Activated T-cell treated with anti-CD3 and anti-CD28 coated beads, Interleukin-2, amount 50 U/mL, for 72 hours (primary cell): ENCODE results near the gene TBC1D17. TPM values are rescaled to one million over a fixed set of nuclear protein-coding genes. Genes with fewer than 3 reads are reported as not detected.

ENCODE experiments used
- ATAC-seq, 2 donors: fragments of 150-1000 bp; cut with Tn5 transposase; replicated peaks in 1 of 2; 2 replicates each; pipeline ENCODE4 v1.10.0; 2021; ENCODE audit warnings: moderate library complexity in 2 of 2, mild to moderate bottlenecking in 1 of 2
- DNase-seq, 2 donors: peaks; one replicate each; pipeline ENCODE4 v3.0.0; 2021 to 2022; ENCODE audit warnings: mixed read lengths in 1 of 2
- H3K27ac Mint-ChIP-seq: one replicate; pipeline ENCODE4 v1.8.0; 2022; ENCODE audit warnings: mild to moderate bottlenecking, moderate library complexity, mixed read lengths
- H3K27me3 Mint-ChIP-seq: one replicate; pipeline ENCODE4 v1.8.0; 2022; ENCODE audit warnings: low read depth, mixed read lengths
- H3K36me3 Mint-ChIP-seq, 2 donors: one replicate each; pipeline ENCODE4 v1.8.0; 2022; ENCODE audit warnings: mixed read lengths in 2 of 2, mild to moderate bottlenecking in 1 of 2; ENCODE audit not compliant: insufficient read depth in 2 of 2
- H3K4me1 Mint-ChIP-seq: one replicate; pipeline ENCODE4 v1.8.0; 2022; ENCODE audit warnings: low read depth, mixed read lengths
- H3K4me3 Mint-ChIP-seq, 2 donors: one replicate each; pipeline ENCODE4 v1.8.0; 2022; ENCODE audit warnings: mild to moderate bottlenecking in 2 of 2, mixed read lengths in 2 of 2, moderate library complexity in 2 of 2
- H3K9me3 Mint-ChIP-seq, 2 donors: one replicate each; pipeline ENCODE4 v1.8.0; 2022; ENCODE audit warnings: mixed read lengths in 2 of 2
- total RNA-seq, 2 donors: library from RNA; stranded (reverse); gene quantifications; one replicate each; pipeline ENCODE4 v1.2.3, GENCODE V29; 2022

Gene TBC1D17
- total RNA-seq, 2 donors from 2014 or later: 47.9 to 53.9 TPM

DNA sequence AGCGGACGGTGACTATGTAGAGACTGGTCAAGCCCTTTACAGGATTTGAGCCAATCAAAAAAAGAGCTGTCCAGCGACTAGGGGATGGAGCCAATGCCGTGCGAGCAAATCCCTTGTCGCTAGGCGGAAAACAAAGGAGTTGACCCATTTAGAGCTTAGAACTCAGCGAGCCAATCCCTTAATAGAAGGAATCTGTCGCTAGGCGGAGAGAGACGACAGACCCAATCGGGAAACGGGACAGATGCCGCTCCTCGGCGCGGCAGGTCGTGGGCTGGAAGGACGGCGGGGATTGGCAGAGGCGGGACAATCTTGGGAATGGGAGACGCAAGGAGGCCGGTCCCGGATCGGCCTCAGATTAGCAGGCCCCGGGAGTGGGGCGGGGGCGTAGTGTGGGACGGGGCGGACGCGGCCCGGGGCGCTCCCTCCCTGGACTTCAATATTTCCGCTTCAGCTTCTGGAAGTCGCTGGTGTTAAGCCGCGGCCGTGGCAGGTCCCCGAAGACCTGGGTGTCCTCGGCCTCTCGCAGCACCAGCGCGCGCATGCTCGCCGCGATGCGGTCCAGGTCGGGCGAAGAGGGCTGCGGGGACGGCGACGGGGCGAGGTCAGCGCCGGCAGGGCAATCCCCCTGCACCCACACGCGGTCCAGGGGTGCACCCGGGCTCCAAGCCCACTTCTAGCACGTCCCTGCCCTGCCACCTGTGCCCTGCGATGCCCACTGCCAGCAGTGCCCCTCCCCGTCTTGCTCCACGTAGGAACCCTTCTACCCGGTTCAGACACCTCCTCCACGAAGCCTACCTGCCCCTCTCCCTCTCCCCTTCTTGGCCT lies 7.8 kb upstream of the TBC1D17 start:
- Mint-ChIP-seq H3K9me3 (no peaks in the 10 kb centered on the region), H3K4me1 (peaks cover 42% of the 10 kb centered on the region), H3K36me3 (peaks cover 2 to 10% of the 10 kb centered on the region in 2 donors), H3K27me3 (no peaks in the 10 kb centered on the region), H3K4me3 (no peak overlapping the region), H3K27ac (peak overlapping the region; percentile 77)
- ATAC-seq (peak; percentile 78 to 81), DNase-seq (peak; percentile 90 to 92)

DNA sequence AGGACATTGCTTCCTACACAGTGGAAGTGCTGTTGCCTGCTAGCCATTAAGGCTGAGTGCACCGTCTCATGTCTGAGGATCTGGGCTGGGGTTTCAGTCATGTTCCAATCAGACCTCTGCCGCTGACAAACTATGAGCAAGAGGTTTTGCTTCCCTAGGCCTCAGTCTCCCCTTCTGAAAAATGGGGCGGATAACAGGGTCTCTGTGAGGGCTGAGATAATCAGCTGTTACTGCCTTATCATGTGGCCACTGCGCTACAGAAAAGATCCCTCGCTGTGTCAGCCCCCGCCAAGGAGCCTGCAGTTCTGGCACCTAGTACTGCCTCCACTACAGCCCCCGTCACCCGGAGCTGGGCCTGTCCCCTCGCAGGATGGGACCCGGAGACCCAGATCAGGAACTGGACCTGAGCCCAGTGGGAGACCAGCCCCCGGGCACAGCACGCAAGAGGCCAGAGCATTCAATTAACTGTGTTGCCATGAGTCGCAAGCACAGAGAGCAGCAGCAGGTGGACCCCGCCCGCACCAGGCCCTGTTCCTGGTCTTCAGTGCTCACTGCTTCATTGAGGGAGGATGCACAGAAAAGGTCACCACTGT lies 7.1 kb upstream of the TBC1D17 start:
- Mint-ChIP-seq H3K4me1 (peaks cover 42% of the 10 kb centered on the region), H3K27ac (peak overlapping the region; percentile 77), H3K27me3 (no peaks in the 10 kb centered on the region), H3K4me3 (no peak overlapping the region), H3K36me3 (peaks cover 1 to 10% of the 10 kb centered on the region in 2 donors), H3K9me3 (no peaks in the 10 kb centered on the region)
- no peak for ATAC-seq
- DNase-seq: no peak

DNA sequence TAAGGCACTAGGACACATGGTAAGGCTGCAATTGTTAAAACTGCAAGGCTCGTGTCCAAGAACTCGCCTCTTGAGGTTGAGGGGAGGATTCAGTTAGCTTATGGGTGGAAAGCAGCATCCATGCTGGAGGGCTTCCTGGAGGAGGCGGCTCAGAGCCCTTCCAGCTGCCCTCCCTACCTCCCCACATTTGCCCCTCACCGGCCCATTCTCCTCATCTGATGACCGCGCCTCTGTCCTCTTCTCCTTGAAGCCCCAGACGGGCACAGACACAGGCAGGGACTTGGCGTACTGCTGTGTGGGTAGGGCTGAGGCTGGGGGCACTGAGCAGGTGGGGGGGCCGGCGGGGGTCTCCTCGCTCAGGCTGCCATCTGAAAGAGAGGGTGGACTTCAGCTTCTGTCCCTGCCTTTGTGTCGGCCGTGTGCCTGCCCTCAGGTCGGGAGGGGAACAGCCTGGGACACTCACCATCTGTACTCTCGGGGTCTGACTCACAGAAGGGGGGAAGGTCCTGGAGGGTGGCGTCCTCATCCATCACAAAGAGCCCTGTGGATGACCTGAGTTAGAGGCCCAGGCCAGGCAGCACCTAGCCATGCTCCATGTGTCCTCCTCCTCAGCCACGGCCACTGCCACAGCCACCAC lies 6.0 kb upstream of the TBC1D17 start:
- DNase-seq: no peak
- Mint-ChIP-seq H3K27ac (no peak overlapping the region), H3K4me1 (peaks cover 37% of the 10 kb centered on the region), H3K36me3 (peaks cover 1 to 7% of the 10 kb centered on the region in 2 donors), H3K4me3 (peak overlapping the region; percentile 3 to 12), H3K27me3 (no peaks in the 10 kb centered on the region), H3K9me3 (no peaks in the 10 kb centered on the region)
- ATAC-seq: no peak

DNA sequence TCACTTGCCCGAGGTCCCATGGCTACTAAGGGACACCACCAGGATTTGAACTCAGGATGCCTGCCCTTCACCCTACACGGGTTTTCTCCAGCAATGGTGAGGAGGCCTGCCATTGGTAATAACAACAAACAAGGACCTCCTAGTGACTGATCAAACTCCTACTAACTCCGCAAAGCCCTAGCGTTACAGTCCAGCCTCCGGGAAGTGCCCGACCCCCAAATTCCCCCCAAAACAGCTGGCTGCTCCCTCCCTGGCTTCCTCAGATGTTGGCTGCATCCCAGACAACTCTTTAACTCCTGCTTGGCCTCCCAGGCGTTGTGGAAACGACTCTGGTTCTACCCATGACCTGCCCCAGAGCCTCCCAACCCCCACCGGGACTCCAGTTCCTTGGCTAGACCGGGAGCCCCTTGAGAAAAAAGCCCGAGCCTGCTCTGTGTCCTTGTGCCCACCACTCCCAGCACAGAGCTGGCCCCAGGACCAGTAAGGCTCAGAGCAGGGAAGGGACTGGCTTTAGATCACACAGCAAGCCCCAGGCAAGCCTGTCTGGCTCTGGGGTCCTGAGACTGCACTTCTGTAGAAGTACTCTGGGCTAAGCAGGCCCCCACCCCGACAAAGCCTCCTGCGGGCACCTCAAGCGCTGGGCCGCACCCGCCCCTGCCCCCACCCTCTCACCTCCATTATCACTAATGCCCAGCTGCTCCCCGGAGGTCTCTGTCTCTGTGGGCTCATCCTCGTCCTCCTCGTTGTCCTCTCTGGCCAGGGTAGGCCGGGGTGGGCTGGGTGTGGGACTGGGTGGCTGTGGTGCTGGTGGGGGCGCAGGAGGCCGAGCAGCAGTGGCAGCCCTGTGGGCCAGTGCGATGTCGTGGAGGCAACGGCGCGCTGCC lies 5.0 kb upstream of the TBC1D17 start:
- Mint-ChIP-seq H3K27me3 (no peaks in the 10 kb centered on the region), H3K4me1 (peaks cover 32% of the 10 kb centered on the region), H3K9me3 (no peaks in the 10 kb centered on the region), H3K36me3 (peaks cover 0 to 4% of the 10 kb centered on the region in 2 donors), H3K4me3 (peak overlapping the region in 1 of 2 donors; percentile 3), H3K27ac (peak overlapping the region; percentile 35)
- DNase-seq (no peak), ATAC-seq (no peak)

DNA sequence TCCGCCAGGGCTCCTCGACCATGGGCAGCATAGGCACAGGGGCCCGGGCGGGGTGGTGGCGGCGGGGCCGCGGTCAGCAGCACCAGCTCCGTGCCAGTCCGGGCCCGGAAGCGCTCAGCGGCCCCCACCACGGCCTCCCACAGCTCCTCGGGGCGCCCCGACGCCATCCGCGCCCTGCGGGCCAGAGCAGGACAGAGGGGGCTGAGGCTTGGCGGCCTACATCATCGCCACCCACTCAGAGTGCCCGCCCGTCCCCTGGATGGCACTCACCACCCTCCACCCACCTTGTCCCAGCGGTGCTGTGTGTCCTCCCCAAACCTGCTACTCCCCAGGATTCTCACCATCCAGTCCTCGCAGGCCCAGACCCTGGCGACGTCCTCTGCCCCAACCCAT lies 4.4 kb upstream of the TBC1D17 start:
- no peaks in the 10 kb centered on the region for H3K27me3 Mint-ChIP-seq
- H3K36me3 Mint-ChIP-seq: peaks cover 0 to 5% of the 10 kb centered on the region in 2 donors
- peaks cover 35% of the 10 kb centered on the region for H3K4me1 Mint-ChIP-seq
- no peaks in the 10 kb centered on the region for H3K9me3 Mint-ChIP-seq
- no peak overlapping the region for H3K27ac Mint-ChIP-seq
- ATAC-seq (no peak), DNase-seq (no peak)
- no peak overlapping the region for H3K4me3 Mint-ChIP-seq

DNA sequence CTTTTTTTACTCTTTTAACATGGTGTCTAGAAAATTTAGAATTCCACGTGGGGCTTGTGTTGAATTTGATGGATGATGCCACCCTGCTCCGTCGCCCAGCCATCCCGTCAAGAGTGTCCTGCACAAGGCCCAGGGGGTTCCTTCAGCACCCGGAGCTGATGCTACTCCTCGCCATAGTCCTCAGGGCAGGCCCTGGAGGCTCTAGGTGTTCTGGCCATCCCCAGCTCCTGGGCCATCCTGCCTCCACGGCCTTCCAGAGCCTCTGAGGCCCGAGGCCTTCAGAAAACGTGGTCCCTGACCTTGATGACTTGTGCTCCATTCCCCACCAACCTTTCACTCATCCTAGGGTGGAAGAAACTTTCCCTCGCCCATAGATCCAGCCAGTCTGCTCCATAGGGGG lies 3.7 kb upstream of the TBC1D17 start:
- no peak overlapping the region for H3K27ac Mint-ChIP-seq
- peaks cover 0 to 5% of the 10 kb centered on the region in 2 donors for H3K36me3 Mint-ChIP-seq
- no peak for DNase-seq
- H3K27me3 Mint-ChIP-seq: no peaks in the 10 kb centered on the region
- H3K4me1 Mint-ChIP-seq: peaks cover 42% of the 10 kb centered on the region
- H3K4me3 Mint-ChIP-seq: no peak overlapping the region
- no peak for ATAC-seq
- no peaks in the 10 kb centered on the region for H3K9me3 Mint-ChIP-seq

DNA sequence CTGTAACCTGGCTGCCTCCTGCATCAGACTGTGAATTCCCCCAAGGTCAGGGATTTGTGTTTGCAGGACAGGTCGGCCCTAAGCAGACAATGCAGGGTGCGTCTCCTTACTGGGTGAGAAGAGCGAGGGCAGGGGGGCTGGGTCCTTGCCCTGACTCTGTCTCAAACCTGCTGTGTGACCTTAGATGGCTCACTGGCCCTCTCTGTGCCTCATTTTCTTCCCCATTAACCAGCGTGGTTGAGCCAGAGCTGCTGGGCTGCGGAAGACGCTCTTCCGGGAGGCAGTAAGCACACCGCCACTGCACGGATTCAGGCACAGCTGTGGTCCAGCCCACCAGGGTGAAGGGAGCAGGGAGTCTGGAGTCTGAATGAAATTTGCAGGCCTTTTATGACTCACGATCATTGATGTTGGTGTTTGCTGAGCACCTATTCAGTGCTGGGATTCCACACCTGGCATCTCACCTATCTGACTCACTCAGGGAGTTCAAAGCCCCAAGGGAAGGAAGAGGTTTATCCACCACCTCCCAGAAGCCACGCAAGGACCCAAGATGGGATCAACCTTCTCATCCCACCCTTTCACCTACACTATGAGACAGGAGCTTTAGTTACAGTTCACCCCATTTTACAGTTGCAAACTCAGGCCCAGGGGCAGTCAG lies 2.9 kb upstream of the TBC1D17 start:
- Mint-ChIP-seq H3K4me3 (no peak overlapping the region), H3K27me3 (no peaks in the 10 kb centered on the region), H3K4me1 (peaks cover 50% of the 10 kb centered on the region), H3K27ac (peak overlapping the region; percentile 52), H3K36me3 (peaks cover 0 to 5% of the 10 kb centered on the region in 2 donors), H3K9me3 (no peaks in the 10 kb centered on the region)
- ATAC-seq (no peak), DNase-seq (no peak)

DNA sequence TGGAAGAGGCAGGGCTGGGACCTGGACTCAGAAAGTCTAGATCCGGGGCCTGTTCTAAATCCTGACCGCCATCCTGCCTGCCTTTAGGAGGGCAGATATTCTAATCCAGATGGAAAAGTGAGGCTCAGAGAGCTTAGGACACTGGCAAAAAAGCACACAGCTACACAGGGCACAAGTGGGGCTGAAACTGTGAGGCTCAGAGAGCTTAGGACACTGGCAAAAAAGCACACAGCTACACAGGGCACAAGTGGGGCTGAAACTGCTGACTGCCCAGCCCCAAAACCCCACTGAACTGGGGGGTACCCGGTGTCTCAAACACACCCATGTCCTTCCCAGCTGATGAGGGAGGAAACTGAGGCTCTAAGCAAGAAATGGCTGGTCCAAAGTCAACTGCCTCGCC lies 2.3 kb upstream of the TBC1D17 start:
- Mint-ChIP-seq H3K9me3 (no peaks in the 10 kb centered on the region), H3K27ac (peak overlapping the region; percentile 93), H3K36me3 (peaks cover 0 to 9% of the 10 kb centered on the region in 2 donors), H3K4me1 (peaks cover 48% of the 10 kb centered on the region), H3K4me3 (no peak overlapping the region), H3K27me3 (no peaks in the 10 kb centered on the region)
- ATAC-seq (no peak), DNase-seq (no peak)

DNA sequence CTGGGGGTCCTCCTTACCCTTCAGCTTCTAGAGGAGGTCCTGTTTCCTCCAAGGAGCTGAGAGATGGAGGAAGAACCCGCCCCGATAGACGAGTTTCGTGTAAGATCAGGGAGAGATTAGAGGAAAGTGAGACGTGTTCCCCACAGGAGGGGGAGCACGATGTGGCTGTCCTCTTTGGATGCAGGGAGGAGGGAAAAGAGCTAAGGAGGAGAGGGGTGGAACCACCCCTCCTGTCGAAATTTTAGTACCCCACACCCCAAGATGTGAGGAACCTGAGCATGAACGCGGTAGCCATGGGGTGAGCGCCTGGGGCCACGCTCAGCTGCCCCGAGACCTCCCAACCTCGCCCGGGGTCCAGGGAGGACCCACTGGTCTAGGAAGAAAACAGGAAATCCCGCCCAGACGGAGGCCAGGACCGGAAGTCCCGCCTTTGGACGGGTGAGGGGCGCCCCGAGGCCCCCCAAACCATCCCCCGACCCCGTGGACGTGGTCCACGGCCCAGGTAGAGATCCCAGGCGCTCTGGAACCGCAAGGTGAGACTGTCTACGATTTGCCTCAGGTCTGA lies 1.6 kb upstream of the TBC1D17 start:
- H3K9me3 Mint-ChIP-seq: no peaks in the 10 kb centered on the region
- no peaks in the 10 kb centered on the region for H3K27me3 Mint-ChIP-seq
- peaks cover 0 to 12% of the 10 kb centered on the region in 2 donors for H3K36me3 Mint-ChIP-seq
- peak; percentile 65 to 71 for DNase-seq
- H3K27ac Mint-ChIP-seq: peak overlapping the region; percentile 93
- H3K4me3 Mint-ChIP-seq: no peak overlapping the region
- peak in 1 of 2 donors; percentile 8 for ATAC-seq
- peaks cover 43% of the 10 kb centered on the region for H3K4me1 Mint-ChIP-seq

DNA sequence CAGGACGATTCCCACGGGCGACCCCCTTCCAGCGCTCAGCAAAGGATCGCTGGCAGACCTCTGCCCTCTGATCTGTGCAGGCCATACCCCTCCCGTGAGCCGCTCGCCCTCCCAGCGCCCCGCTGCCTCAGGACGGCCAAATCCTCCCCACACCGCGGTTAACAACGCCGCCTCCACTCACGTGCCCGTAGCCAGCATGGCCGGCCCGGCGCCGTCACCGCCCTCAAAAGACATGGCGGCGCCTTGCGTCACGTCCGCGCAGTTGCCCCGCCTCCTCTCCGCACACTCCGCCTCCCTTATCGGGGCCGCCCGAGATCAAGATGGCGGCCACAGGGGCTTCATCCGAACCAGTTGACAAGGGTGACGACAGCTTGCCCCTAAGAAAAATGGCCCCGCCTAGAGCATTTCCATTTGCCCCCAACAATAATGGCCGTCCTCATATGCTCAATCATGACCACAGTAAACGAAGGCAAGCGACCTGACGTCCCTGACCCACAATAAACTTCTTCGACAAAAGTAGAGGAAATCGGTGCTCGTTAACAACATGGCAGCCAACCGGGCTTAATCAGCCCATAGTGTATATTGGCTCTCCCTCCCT lies 981 bp upstream of the TBC1D17 start:
- ATAC-seq: peak; percentile 58 to 59

DNA sequence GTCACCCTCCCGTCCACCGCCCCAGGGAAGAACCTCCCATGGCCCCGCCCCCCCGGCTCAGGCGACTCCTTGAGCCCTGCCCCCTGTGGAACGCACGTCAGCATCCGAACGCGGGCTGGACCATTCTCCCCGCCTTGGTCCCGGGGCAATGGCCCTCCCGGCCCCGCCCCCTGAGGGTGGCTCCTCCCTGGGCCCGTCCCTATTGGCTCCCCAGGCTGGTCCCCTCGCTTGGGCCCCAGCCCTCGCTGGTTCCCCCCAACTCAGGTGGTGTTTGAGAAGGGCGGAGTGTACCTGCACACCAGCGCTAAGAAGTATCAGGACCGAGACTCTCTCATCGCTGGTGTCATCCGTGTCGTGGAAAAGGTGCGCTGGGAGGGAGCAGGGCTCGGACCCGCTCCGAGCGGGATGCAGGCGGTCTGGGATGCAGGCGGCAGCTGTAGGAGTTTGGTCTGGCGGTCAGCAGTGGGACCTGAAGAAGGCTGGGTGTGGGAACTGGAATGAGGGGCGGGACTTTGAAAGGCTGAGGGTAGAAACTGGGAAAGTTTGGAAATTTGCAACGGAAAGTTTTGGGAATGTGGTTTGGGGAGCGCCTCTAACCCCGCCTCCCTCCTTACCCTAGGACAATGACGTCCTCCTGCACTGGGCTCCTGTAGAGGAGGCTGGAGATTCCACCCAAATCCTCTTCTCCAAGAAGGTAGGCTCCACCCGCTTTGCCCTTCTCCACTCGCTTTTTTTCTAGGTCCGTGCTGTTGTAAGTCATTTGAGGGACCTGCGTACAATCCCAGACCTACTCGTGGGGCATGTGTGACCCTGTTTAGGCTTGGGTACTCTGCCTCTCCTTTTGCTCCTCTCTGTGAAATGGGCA lies 609 bp downstream of the TBC1D17 start:
- DNase-seq (peak; percentile 100), ATAC-seq (peak; percentile 78 to 79)
- H3K27ac Mint-ChIP-seq: peak overlapping the region; percentile 48
- H3K4me3 Mint-ChIP-seq: no peak overlapping the region
- H3K27me3 Mint-ChIP-seq: no peaks in the 10 kb centered on the region
- no peaks in the 10 kb centered on the region for H3K9me3 Mint-ChIP-seq
- H3K36me3 Mint-ChIP-seq: peaks cover 4 to 19% of the 10 kb centered on the region in 2 donors
- H3K4me1 Mint-ChIP-seq: peaks cover 34% of the 10 kb centered on the region

More for the DNA sequence above, 981 bp upstream of the TBC1D17 start:
- DNase-seq: peak; percentile 98
- no peak overlapping the region for H3K27ac Mint-ChIP-seq
- H3K9me3 Mint-ChIP-seq: no peaks in the 10 kb centered on the region
- H3K4me1 Mint-ChIP-seq: peaks cover 43% of the 10 kb centered on the region
- no peaks in the 10 kb centered on the region for H3K27me3 Mint-ChIP-seq
- H3K36me3 Mint-ChIP-seq: peaks cover 0 to 14% of the 10 kb centered on the region in 2 donors
- no peak overlapping the region for H3K4me3 Mint-ChIP-seq
